Kidney (tissue), 22 donors: ENCODE results near the gene NPAT. TPM values are rescaled to one million over a fixed set of nuclear protein-coding genes. Genes with fewer than 3 reads are reported as not detected.

ENCODE experiments used
- DNase-seq, 5 donors: peaks; one replicate each; pipeline ENCODE4 v3.0.0-alpha.2; 2013 to 2020
- FAIRE-seq: peaks from 2 replicates; lab custom pipeline; 2012; peaks lifted over from hg19 to GRCh38; lab: Jason Lieb, UNC
- H3K27ac ChIP-seq, 2 donors: one replicate each; pipeline ENCODE4 v1.7.0; 2013; ENCODE audit warnings: low read depth in 2 of 2, low read length in 2 of 2, inconsistent platforms in 1 of 2
- H3K27me3 ChIP-seq: one replicate; pipeline ENCODE4 v1.7.1; 2013; ENCODE audit warnings: low read length, inconsistent platforms; ENCODE audit not compliant: control insufficient read depth, insufficient read depth
- H3K36me3 ChIP-seq, 3 donors: one replicate each; pipeline versions ENCODE4 v1.7.0 to v1.7.1; 2013; ENCODE audit warnings: low read length in 3 of 3, control low read depth in 1 of 3, inconsistent platforms in 1 of 3; ENCODE audit not compliant: insufficient read depth in 3 of 3, control insufficient read depth in 2 of 3
- H3K4me1 ChIP-seq, 3 donors: one replicate each; pipeline versions ENCODE4 v1.7.0 to v1.7.1; 2013; ENCODE audit warnings: low read length in 3 of 3, inconsistent platforms in 1 of 3, low read depth in 1 of 3; ENCODE audit not compliant: control insufficient read depth in 2 of 3, insufficient read depth in 2 of 3
- H3K4me3 ChIP-seq, 3 donors: one replicate each; pipeline versions ENCODE4 v1.7.0 to v1.8.1; 2013; ENCODE audit warnings: low read length in 3 of 3, control low read depth in 1 of 3, inconsistent platforms in 1 of 3
- H3K9ac ChIP-seq, 3 donors: one replicate each; pipeline versions ENCODE4 v1.7.0 to v1.7.1; 2013; ENCODE audit warnings: low read length in 3 of 3, control low read depth in 1 of 3, inconsistent platforms in 1 of 3
- H3K9me3 ChIP-seq, 3 donors: one replicate each; pipeline versions ENCODE4 v1.7.0 to v1.7.1; 2013; ENCODE audit warnings: low read length in 3 of 3, control low read depth in 1 of 3, inconsistent platforms in 1 of 3; ENCODE audit not compliant: control insufficient read depth in 2 of 3, insufficient read depth in 1 of 3
- intact Hi-C: fragments of 100-400 bp; cut with DNase I; formaldehyde crosslinking; loops from one replicate; pipeline ENCODE4 v1.11.1; 2022
- long read RNA-seq, 10 donors: library from polyadenylated mRNA in 1 of 10; unstranded in 1 of 10; transcript quantifications; one replicate each; pipeline ENCODE4 v2.0.0 and lab custom pipeline, GENCODE V29; 2021 to 2026
- polyA plus RNA-seq: library from polyadenylated mRNA; stranded (reverse); fragments of 350-450 nt; fragmentation: Illumina TruSeq; extraction: RNeasy Lipid Tissue Mini Kit (QIAGEN cat#74804); gene quantifications from one replicate; pipeline ENCODE4 v1.2.3, GENCODE V29; 2014; ENCODE audit warnings: low read depth, low replicate concordance; ENCODE audit not compliant: insufficient read depth
- total RNA-seq: library from RNA; stranded (reverse); fragmentation: NEBNext Ultra II Directional; extraction: Animal tissue kit (Norgen Biotek cat#: 25700); gene quantifications from one replicate; pipeline ENCODE4 v1.2.1, GENCODE V29; 2021
- TF ChIP-seq, protein P1 (sequence below): IDR thresholded peaks from 3 replicates; pipeline ENCODE4 v1.5.1; 2012; ENCODE audit warnings: mild to moderate bottlenecking, moderate library complexity, borderline replicate concordance; ENCODE audit not compliant: insufficient read depth; ENCODE audit errors: extremely low read depth
- donor health status: control.
- donor health status: control.
- donor health status: control.
- donor health status: control.
- donor health status: control.
- donor health status: DM: yes; HTN: yes; CAD: no.
- donor health status: Normal renal cell carcinoma (clear cell type).

The NPAT gene
- 17.6 TPM for total RNA-seq
- 2.5 TPM for polyA plus RNA-seq
- long read RNA-seq, donor 1, result 0 reads
- long read RNA-seq, donor 2, result 0 reads
- long read RNA-seq, donor 3, full-length matches to known transcripts, result 1 of 1 reads
- long read RNA-seq, donor 3, partial matches to known transcripts, result 0 of 1 reads
- long read RNA-seq, donor 3, other reads (novel, unspliced or antisense), result 0 of 1 reads
- long read RNA-seq, donor 4, result 0 reads
- long read RNA-seq, donor 5, result 0 reads
- long read RNA-seq, donor 6, result 0 reads
- long read RNA-seq, donor 7, partial matches to known transcripts, result 7 of 7 reads
- long read RNA-seq, donor 7, other reads (novel, unspliced or antisense), result 0 of 7 reads
- long read RNA-seq, donor 8, result 0 reads
- long read RNA-seq, donor 9, result 0 reads
- long read RNA-seq, donor 10, result 0 reads

- H3K27me3 ChIP-seq, result no peaks in the 10 kb centered on the region
- TF ChIP-seq, protein P1, sequence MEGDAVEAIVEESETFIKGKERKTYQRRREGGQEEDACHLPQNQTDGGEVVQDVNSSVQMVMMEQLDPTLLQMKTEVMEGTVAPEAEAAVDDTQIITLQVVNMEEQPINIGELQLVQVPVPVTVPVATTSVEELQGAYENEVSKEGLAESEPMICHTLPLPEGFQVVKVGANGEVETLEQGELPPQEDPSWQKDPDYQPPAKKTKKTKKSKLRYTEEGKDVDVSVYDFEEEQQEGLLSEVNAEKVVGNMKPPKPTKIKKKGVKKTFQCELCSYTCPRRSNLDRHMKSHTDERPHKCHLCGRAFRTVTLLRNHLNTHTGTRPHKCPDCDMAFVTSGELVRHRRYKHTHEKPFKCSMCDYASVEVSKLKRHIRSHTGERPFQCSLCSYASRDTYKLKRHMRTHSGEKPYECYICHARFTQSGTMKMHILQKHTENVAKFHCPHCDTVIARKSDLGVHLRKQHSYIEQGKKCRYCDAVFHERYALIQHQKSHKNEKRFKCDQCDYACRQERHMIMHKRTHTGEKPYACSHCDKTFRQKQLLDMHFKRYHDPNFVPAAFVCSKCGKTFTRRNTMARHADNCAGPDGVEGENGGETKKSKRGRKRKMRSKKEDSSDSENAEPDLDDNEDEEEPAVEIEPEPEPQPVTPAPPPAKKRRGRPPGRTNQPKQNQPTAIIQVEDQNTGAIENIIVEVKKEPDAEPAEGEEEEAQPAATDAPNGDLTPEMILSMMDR, result peak; percentile 73
- no peaks in the 10 kb centered on the region for H3K9me3 ChIP-seq
- H3K27ac ChIP-seq, result peak within 1 kb of the TSS; percentile 82 to 97
- peaks cover 6 to 20% (median 15%) of the 10 kb centered on the region in 3 donors for H3K4me1 ChIP-seq
- peaks cover 0 to 3% (median 0%) of the 10 kb centered on the region in 3 donors for H3K36me3 ChIP-seq
- peak within 1 kb of the TSS; percentile 92 to 99 (median 96) for H3K9ac ChIP-seq
- intact Hi-C loops, result no loop called here
- H3K4me3 ChIP-seq, result peak within 1 kb of the TSS; percentile 96 to 99 (median 97)
- FAIRE-seq (peak; percentile 95), DNase-seq (peak; percentile 99 to 100 (median 100))
These were observed at the start of gene NPAT, which contains the start of gene ATM for GRCh38 chr11:108222574-108223347. Gene NPAT, minus strand, starts transcription at chr11:108222638. Its CDS starts 102 bp downstream, at chr11:108222536. Gene ATM, plus strand, starts transcription at chr11:108223067. Its CDS starts 4,558 bp downstream, at chr11:108227625.

DNA sequence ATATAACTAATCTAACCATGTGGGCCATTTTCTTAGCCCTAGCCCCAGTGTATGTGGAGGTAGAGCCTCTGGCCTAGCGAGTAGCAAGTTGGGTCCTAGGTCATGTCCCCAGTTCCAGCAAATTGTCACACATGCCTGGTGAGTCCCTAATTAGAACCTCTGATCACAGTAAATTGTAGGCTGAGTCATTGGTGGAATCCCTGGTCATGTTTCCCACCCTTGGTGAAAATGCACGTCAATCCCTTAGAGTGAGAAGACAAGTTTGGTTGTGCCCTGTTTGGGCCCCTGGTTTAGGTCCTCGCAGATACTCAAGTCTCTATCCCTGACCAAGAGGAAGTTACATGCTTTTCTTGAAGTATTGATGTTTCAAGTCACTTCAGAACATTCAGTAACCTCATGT is 47.1 kb upstream of the NPAT start:
- FAIRE-seq, result no peak

GRCh38 chr11:108253176-108253575 is 30.7 kb upstream of the NPAT start:
- Histone ChIP-seq H3K9me3 (no peaks in the 10 kb centered on the region), H3K36me3 (peaks cover 6 to 17% (median 11%) of the 10 kb centered on the region in 3 donors), H3K4me3 (no peak overlapping the region), H3K9ac (no peak overlapping the region), H3K4me1 (no peaks in the 10 kb centered on the region), H3K27me3 (no peaks in the 10 kb centered on the region), H3K27ac (no peak overlapping the region)
- TF ChIP-seq, protein P1, result no peak
- intact Hi-C loops, result no loop called here
- FAIRE-seq (no peak), DNase-seq (no peak)

More for the DNA sequence above, 47.1 kb upstream of the NPAT start:
- no peaks in the 10 kb centered on the region for H3K4me1 ChIP-seq
- no peak overlapping the region for H3K9ac ChIP-seq
- intact Hi-C loops, result no loop called here
- no peak overlapping the region for H3K27ac ChIP-seq
- DNase-seq, result no peak
- H3K4me3 ChIP-seq, result no peak overlapping the region
- TF ChIP-seq, protein P1, result no peak
- peaks cover 7 to 10% (median 8%) of the 10 kb centered on the region in 3 donors for H3K36me3 ChIP-seq
- no peaks in the 10 kb centered on the region for H3K27me3 ChIP-seq
- H3K9me3 ChIP-seq, result no peaks in the 10 kb centered on the region
